Lower lobe of right lung (tissue), 2 donors: ENCODE data around the gene EML3. TPM values are rescaled to one million over a fixed set of nuclear protein-coding genes. Genes with fewer than 3 reads are reported as not detected.

Experiments
- ATAC-seq, 2 donors: fragments of 200-7000 bp; cut with Tn5 transposase; one replicate each; pipeline ENCODE4 v1.9.1; 2020 to 2022; ENCODE audit warnings: mild to moderate bottlenecking in 2 of 2, moderate library complexity in 2 of 2
- DNase-seq: peaks from one replicate; pipeline ENCODE4 v3.0.0-alpha.2; 2020
- H3K27ac ChIP-seq: fragments of 200-600 bp; one replicate; pipeline ENCODE4 v1.8.0; 2022
- H3K27me3 ChIP-seq: fragments of 200-600 bp; one replicate; pipeline ENCODE4 v1.8.0; 2022; ENCODE audit warnings: low read depth
- H3K36me3 ChIP-seq: fragments of 200-600 bp; one replicate; pipeline ENCODE4 v1.8.0; 2022; ENCODE audit warnings: mild to moderate bottlenecking
- H3K4me1 ChIP-seq: fragments of 200-600 bp; one replicate; pipeline ENCODE4 v1.8.0; 2022
- H3K4me3 ChIP-seq: fragments of 200-600 bp; one replicate; pipeline ENCODE4 v1.8.0; 2022; ENCODE audit warnings: mild to moderate bottlenecking
- H3K9me3 ChIP-seq: fragments of 200-600 bp; one replicate; pipeline ENCODE4 v1.8.0; 2022
- CTCF ChIP-seq: fragments of 200-600 bp; IDR thresholded peaks from one replicate; pipeline ENCODE4 v1.8.0; 2022; ENCODE audit warnings: antibody characterized with exemption, mild to moderate bottlenecking
- intact Hi-C: fragments of 100-400 bp; cut with DNase I; formaldehyde crosslinking; loops from one replicate; pipeline ENCODE4 v1.11.0; 2022
- total RNA-seq: library from RNA; stranded (reverse); fragmentation: NEBNext Ultra II Directional; extraction: Animal tissue kit (Norgen Biotek cat#: 25700); gene quantifications from one replicate; pipeline ENCODE4 v1.2.1, GENCODE V29; 2021
- donor health status: DM: no; HTN: yes; CAD: no; lungs with severe emphysema.

EML3 gene
- total RNA-seq, 1 donor from 2014 or later: 69.3 TPM

GRCh38 chr11:62608776-62609175 is 3.8 kb downstream of the EML3 start:
- H3K9me3 ChIP-seq: no peaks in the 10 kb centered on the region
- H3K4me1 ChIP-seq: peaks cover 26% of the 10 kb centered on the region
- ATAC-seq (no peak), DNase-seq (no peak)
- no peak overlapping the region for H3K4me3 ChIP-seq
- no peak overlapping the region for H3K27ac ChIP-seq
- no peaks in the 10 kb centered on the region for H3K27me3 ChIP-seq
- H3K36me3 ChIP-seq: peaks cover 65% of the 10 kb centered on the region
- intact Hi-C loops: no loop called here
- TF ChIP-seq CTCF: no peak

DNA sequence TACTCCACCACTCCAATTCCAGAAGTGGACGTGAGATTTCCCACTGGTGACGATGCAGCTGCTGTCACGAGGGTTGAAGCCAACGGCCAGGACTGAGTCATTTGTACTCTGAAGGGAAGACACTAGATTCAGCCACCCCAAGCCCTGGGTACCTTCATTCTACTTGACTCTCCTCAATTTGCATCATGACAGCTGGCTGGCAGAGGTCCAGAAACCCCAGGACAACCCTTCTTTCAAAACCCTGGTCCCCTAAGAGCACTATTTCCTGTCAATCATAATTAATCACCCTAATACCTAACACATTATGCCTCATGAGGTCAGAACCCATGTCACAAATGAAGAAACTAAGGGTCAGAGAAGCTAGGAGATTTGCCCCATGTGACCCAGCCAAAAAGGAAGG is 4.9 kb downstream of the EML3 start:
- Histone ChIP-seq H3K4me1 (peaks cover 26% of the 10 kb centered on the region), H3K27ac (no peak overlapping the region), H3K36me3 (peaks cover 73% of the 10 kb centered on the region), H3K4me3 (no peak overlapping the region), H3K9me3 (no peaks in the 10 kb centered on the region), H3K27me3 (no peaks in the 10 kb centered on the region)
- intact Hi-C loops: no loop called here
- DNase-seq (no peak), ATAC-seq (no peak)
- no peak for TF ChIP-seq CTCF

- Histone ChIP-seq H3K4me3 (no peak overlapping the region), H3K4me1 (peaks cover 20% of the 10 kb centered on the region), H3K27me3 (no peaks in the 10 kb centered on the region), H3K36me3 (peaks cover 73% of the 10 kb centered on the region), H3K9me3 (no peaks in the 10 kb centered on the region), H3K27ac (no peak overlapping the region)
- ATAC-seq (no peak), DNase-seq (no peak)
- TF ChIP-seq CTCF: no peak
- intact Hi-C loops: no loop called here
Observed at GRCh38 chr11:62605902-62606301, 6.7 kb downstream of the EML3 start.

DNA sequence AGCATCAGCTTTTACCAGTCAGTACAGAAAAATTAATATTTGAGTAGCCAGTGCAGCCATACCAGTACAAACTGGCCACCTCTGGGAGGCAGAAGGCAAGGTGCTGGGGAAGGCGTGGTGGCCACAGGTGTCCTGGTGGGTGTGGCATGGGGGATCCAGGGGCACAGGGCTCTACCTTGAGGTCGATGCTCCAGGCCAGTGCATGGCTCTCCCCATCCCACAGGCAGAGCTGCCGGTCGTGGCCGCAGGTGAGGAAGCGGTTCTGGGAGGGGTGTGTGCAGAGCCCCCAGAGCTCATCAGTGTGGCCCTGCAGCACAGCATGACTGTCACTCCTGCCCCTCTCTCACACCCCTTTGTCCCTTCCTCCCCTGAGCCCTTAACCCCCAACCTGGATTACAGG is 7.1 kb downstream of the EML3 start:
- ATAC-seq: no peak
- peaks cover 71% of the 10 kb centered on the region for H3K36me3 ChIP-seq

GRCh38 chr11:62604460-62605120 is 8.0 kb downstream of the EML3 start:
- H3K36me3 ChIP-seq: peaks cover 63% of the 10 kb centered on the region
- H3K4me1 ChIP-seq: peaks cover 24% of the 10 kb centered on the region
- DNase-seq (no peak), ATAC-seq (no peak)
- no peaks in the 10 kb centered on the region for H3K27me3 ChIP-seq
- intact Hi-C loops: no loop called here
- H3K9me3 ChIP-seq: no peaks in the 10 kb centered on the region
- no peak overlapping the region for H3K4me3 ChIP-seq
- no peak for TF ChIP-seq CTCF
- no peak overlapping the region for H3K27ac ChIP-seq

More for the DNA sequence above, 7.1 kb downstream of the EML3 start:
- Histone ChIP-seq H3K4me3 (no peak overlapping the region), H3K27ac (no peak overlapping the region), H3K9me3 (no peaks in the 10 kb centered on the region), H3K4me1 (peaks cover 19% of the 10 kb centered on the region), H3K27me3 (no peaks in the 10 kb centered on the region)
- no peak for TF ChIP-seq CTCF
- intact Hi-C loops: no loop called here
- no peak for DNase-seq
